Measurements from ENCODE around the gene FBXW10B.
"Not testable (repeated sequence)": the region's sequence is repeated elsewhere in the genome, so short reads cannot be mapped to it uniquely, and the experiment has no call there.

DNA sequence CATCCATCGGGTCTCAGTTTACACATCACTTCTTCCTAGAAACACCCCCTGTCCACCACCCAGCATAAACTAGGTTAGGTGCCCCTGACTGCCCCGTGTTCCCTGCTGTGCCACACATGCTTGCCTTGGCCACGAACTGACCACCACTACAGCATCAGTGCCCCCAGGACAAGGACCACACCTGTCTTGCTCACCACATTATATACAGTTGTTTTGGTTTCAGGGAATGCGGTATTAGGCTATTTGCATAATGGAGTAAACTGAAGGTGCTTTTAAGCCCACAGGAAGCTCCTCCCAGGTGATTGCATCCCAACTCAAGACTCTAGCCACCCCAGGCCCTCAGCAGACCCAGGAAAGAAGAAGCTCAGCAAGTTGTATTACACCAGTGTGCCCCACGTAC, 36.2 kb downstream of the FBXW10B start:
- TF ChIP-seq, protein P1, sequence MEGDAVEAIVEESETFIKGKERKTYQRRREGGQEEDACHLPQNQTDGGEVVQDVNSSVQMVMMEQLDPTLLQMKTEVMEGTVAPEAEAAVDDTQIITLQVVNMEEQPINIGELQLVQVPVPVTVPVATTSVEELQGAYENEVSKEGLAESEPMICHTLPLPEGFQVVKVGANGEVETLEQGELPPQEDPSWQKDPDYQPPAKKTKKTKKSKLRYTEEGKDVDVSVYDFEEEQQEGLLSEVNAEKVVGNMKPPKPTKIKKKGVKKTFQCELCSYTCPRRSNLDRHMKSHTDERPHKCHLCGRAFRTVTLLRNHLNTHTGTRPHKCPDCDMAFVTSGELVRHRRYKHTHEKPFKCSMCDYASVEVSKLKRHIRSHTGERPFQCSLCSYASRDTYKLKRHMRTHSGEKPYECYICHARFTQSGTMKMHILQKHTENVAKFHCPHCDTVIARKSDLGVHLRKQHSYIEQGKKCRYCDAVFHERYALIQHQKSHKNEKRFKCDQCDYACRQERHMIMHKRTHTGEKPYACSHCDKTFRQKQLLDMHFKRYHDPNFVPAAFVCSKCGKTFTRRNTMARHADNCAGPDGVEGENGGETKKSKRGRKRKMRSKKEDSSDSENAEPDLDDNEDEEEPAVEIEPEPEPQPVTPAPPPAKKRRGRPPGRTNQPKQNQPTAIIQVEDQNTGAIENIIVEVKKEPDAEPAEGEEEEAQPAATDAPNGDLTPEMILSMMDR (IDR thresholded peaks at IDR 0.05) = not testable (repeated sequence)
- TF ChIP-seq ZFX (IDR thresholded peaks at IDR 0.05; ENCODE audit: borderline replicate concordance) = not testable (repeated sequence)

Data from 22Rv1 (cell line).